Measurements from ENCODE around the gene FCGR2B. TPM values are rescaled to one million over a fixed set of nuclear protein-coding genes. Genes with fewer than 3 reads are reported as not detected.

FCGR2B gene
- total RNA-seq, 1 experiment from 2014 or later: not detected

GRCh38 chr1:161681879-161682278 lies 18.9 kb downstream of the FCGR2B start:
- H3K9ac ChIP-seq (ENCODE audit: extremely low read depth, insufficient read length, low read length): no peak overlapping the region
- H2BK5ac ChIP-seq (ENCODE audit: insufficient read length, low read length): no peak overlapping the region
- H2BK120ac ChIP-seq (ENCODE audit: low read depth, low read length, poor library complexity, severe bottlenecking): no peak overlapping the region
- H2BK15ac ChIP-seq (ENCODE audit: low read depth, low read length): no peak overlapping the region
- H3K9me3 ChIP-seq (ENCODE audit: control insufficient read depth, low read depth, low read length): no peaks in the 10 kb centered on the region
- Mint-ChIP-seq H3K36me3 (ENCODE audit: insufficient read depth in 1 of 3, low read depth in 3 of 3) (no peaks in the 10 kb centered on the region), H3K27ac (no peak overlapping the region), H3K27me3 (ENCODE audit: low read depth) (peaks cover 2% of the 10 kb centered on the region), H3K4me1 (peaks cover 2 to 4% of the 10 kb centered on the region in 2 experiments; a peak in 3 of 4 replicates), H3K9me3 (no peaks in the 10 kb centered on the region), H3K4me3 (no peak overlapping the region)
- H3K14ac ChIP-seq (ENCODE audit: insufficient read depth, low read length): no peak overlapping the region
- H3K4me1 ChIP-seq (ENCODE audit: insufficient read depth, low read length): no peaks in the 10 kb centered on the region
- no peaks in the 10 kb centered on the region for H3K79me2 ChIP-seq (ENCODE audit: insufficient read depth, low read length)
- no peak overlapping the region for H3K56ac ChIP-seq (ENCODE audit: insufficient read length, low read depth, low read length)
- H3K27ac ChIP-seq (ENCODE audit: insufficient read length, low read depth, low read length): no peak overlapping the region
- H4K91ac ChIP-seq (ENCODE audit: insufficient read length, low read depth, low read length): no peak overlapping the region
- no peak overlapping the region for H2AFZ ChIP-seq (ENCODE audit: low read length)
- H4K20me1 ChIP-seq (ENCODE audit: control insufficient read depth, insufficient read depth, insufficient read length): no peaks in the 10 kb centered on the region
- no peak for TF ChIP-seq CTCF (conservative IDR thresholded peaks at IDR 0.05)
- H3K23me2 ChIP-seq (ENCODE audit: insufficient read length, low read depth, low read length, poor library complexity, severe bottlenecking): no peaks in the 10 kb centered on the region
- no peak overlapping the region for H3K4ac ChIP-seq (ENCODE audit: low read depth, low read length)
- no peak overlapping the region for H4K5ac ChIP-seq (ENCODE audit: insufficient read length, low read depth, low read length)
- H4K8ac ChIP-seq (replicated peaks; ENCODE audit: insufficient read length, low read depth, low read length): no peak overlapping the region
- WGBS (ENCODE audit: extremely low coverage, insufficient read length, low lambda C conversion rate): no CpG with 5 or more reads among the region's 3 CpGs
- no peak overlapping the region for H2AK5ac ChIP-seq (ENCODE audit: insufficient read length, low read length)
- no peak overlapping the region for H3K4me2 ChIP-seq (ENCODE audit: insufficient read depth, insufficient read length, low read length)
- no peak overlapping the region for H3T11ph ChIP-seq (ENCODE audit: low read length)
- H3K18ac ChIP-seq (ENCODE audit: insufficient read length, low read depth, low read length): no peak overlapping the region
- no peak for DNase-seq
- H3K79me1 ChIP-seq (ENCODE audit: insufficient read depth, low read depth, low read length, poor library complexity, severe bottlenecking): no peaks in the 10 kb centered on the region
- no peak overlapping the region for H2BK12ac ChIP-seq (ENCODE audit: insufficient read length, low read depth, low read length)
- no peak overlapping the region for H3K23ac ChIP-seq (ENCODE audit: insufficient read length, low read depth, low read length)
- no peak overlapping the region for H2BK20ac ChIP-seq (ENCODE audit: low read depth, low read length, poor library complexity, severe bottlenecking)
- H3K27me3 ChIP-seq (ENCODE audit: insufficient read depth, low read length): no peaks in the 10 kb centered on the region

Data from H9 (cell line).